CD1c-positive myeloid dendritic cell (primary cell): ENCODE measurements around the gene BAIAP2L2.
"Not testable (repeated sequence)": the region's sequence is repeated elsewhere in the genome, so short reads cannot be mapped to it uniquely, and the experiment has no call there.

Experiments used
- DNase-seq: peaks from one replicate; pipeline ENCODE4 v3.0.0-alpha.2; 2016; ENCODE audit errors: extremely low spot score

Gene BAIAP2L2

GRCh38 chr22:38110008-38110862 is at the start of gene BAIAP2L2:
Gene BAIAP2L2, minus strand, starts transcription at chr22:38110684. Its CDS starts 159 bp downstream, at chr22:38110525.
- DNase-seq: no peak

- no peak for DNase-seq
Measured at GRCh38 chr22:38155703-38156102, 45.2 kb upstream of the BAIAP2L2 start.

- not testable (repeated sequence) for DNase-seq
Measured at GRCh38 chr22:38154563-38154915, 44.1 kb upstream of the BAIAP2L2 start.

GRCh38 chr22:38153821-38154562 is 43.5 kb upstream of the BAIAP2L2 start:
- no peak for DNase-seq

- no peak for DNase-seq
Measured at GRCh38 chr22:38151126-38151500, 40.6 kb upstream of the BAIAP2L2 start.

GRCh38 chr22:38148245-38148644 is 37.8 kb upstream of the BAIAP2L2 start:
- DNase-seq: peak; percentile 49

- DNase-seq: not testable (repeated sequence)
Measured at GRCh38 chr22:38146166-38146565, 35.7 kb upstream of the BAIAP2L2 start.

GRCh38 chr22:38144025-38144405 is 33.5 kb upstream of the BAIAP2L2 start:
- DNase-seq: no peak

- DNase-seq: no peak
Measured at GRCh38 chr22:38142606-38143005, 32.1 kb upstream of the BAIAP2L2 start.

GRCh38 chr22:38141217-38141973 is 30.9 kb upstream of the BAIAP2L2 start:
- DNase-seq: no peak

- DNase-seq: no peak
Measured at GRCh38 chr22:38139901-38140300, 29.4 kb upstream of the BAIAP2L2 start.

GRCh38 chr22:38138961-38139360 is 28.5 kb upstream of the BAIAP2L2 start:
- DNase-seq: no peak

- DNase-seq: no peak
Measured at GRCh38 chr22:38137876-38138687, 27.6 kb upstream of the BAIAP2L2 start.

GRCh38 chr22:38136607-38137006 is 26.1 kb upstream of the BAIAP2L2 start:
- DNase-seq: peak; percentile 18

- DNase-seq: peak; percentile 71
Measured at GRCh38 chr22:38135133-38135706, 24.7 kb upstream of the BAIAP2L2 start.

- DNase-seq: no peak
Measured at GRCh38 chr22:38133331-38133730, 22.8 kb upstream of the BAIAP2L2 start.

- DNase-seq: no peak
Measured at GRCh38 chr22:38132794-38133193, 22.3 kb upstream of the BAIAP2L2 start.

GRCh38 chr22:38132136-38132535 is 21.7 kb upstream of the BAIAP2L2 start:
- DNase-seq: no peak

GRCh38 chr22:38131399-38131798 is 20.9 kb upstream of the BAIAP2L2 start:
- no peak for DNase-seq

GRCh38 chr22:38129856-38130255 is 19.4 kb upstream of the BAIAP2L2 start:
- DNase-seq: no peak

- DNase-seq: no peak
Measured at GRCh38 chr22:38129021-38129420, 18.5 kb upstream of the BAIAP2L2 start.
